SU-DHL-6 (cell line): Measurements from ENCODE around the gene NPHS1.
"Not testable (repeated sequence)": the region's sequence is repeated elsewhere in the genome, so short reads cannot be mapped to it uniquely, and the experiment has no call there.

Experiments used
- H2AFZ ChIP-seq: fragments of 200-600 bp; sonication (generic); 2 replicates; pipeline ENCODE4 v1.6.1; 2014; ENCODE audit warnings: low read depth, mild to moderate bottlenecking, moderate library complexity, mixed read lengths, antibody characterized with exemption, low read length; ENCODE audit not compliant: severe bottlenecking
- H3F3A ChIP-seq: fragments of 200-600 bp; shearing (Covaris generic); 2 replicates; pipeline ENCODE4 v1.6.0; 2016; ENCODE audit warnings: antibody characterized with exemption, mild to moderate bottlenecking; ENCODE audit not compliant: insufficient read depth
- H3K27ac ChIP-seq: fragments of 200-600 bp; sonication (generic); 2 replicates; pipeline ENCODE4 v1.5.1; 2016; ENCODE audit warnings: low read depth, mild to moderate bottlenecking, low read length, moderate library complexity, mixed read lengths
- H3K27me3 ChIP-seq: fragments of 200-600 bp; sonication (generic), shearing (Covaris generic); 2 replicates; pipeline ENCODE4 v1.6.0; 2014; ENCODE audit warnings: mild to moderate bottlenecking, low read length
- H3K36me3 ChIP-seq: fragments of 200-600 bp; sonication (generic); 2 replicates; pipeline ENCODE4 v1.6.1; 2014; ENCODE audit warnings: mild to moderate bottlenecking, low read length, mixed read lengths
- H3K4me2 ChIP-seq: fragments of 300-600, 200-600 bp; shearing (Covaris generic), sonication (generic); 2 replicates; pipeline ENCODE4 v1.6.0; 2014; ENCODE audit warnings: low read length, low read depth, mild to moderate bottlenecking; ENCODE audit not compliant: poor library complexity, severe bottlenecking
- H3K4me3 ChIP-seq: fragments of 200-600 bp; sonication (generic); 2 replicates; pipeline ENCODE4 v1.5.1; 2014; ENCODE audit warnings: antibody characterized with exemption, low read length, mild to moderate bottlenecking, mixed read lengths; ENCODE audit not compliant: insufficient read depth, poor library complexity, severe bottlenecking
- H3K79me2 ChIP-seq: fragments of 200-600 bp; sonication (generic); 2 replicates; pipeline ENCODE4 v1.6.1; 2014; ENCODE audit warnings: mild to moderate bottlenecking, low read length, moderate library complexity; ENCODE audit not compliant: insufficient read depth
- H3K9ac ChIP-seq: fragments of 200-600 bp; sonication (generic); 2 replicates; pipeline ENCODE4 v1.7.0; 2014; ENCODE audit warnings: mild to moderate bottlenecking, low read length
- H3K9me2 ChIP-seq: fragments of 200-600 bp; sonication (generic); replicated peaks from 2 replicates; pipeline ENCODE4 v1.6.1; 2014; ENCODE audit warnings: low read length; ENCODE audit not compliant: insufficient read depth
- H3K9me3 ChIP-seq: fragments of 200-600 bp; sonication (generic); 2 replicates; pipeline ENCODE4 v1.6.1; 2014; ENCODE audit warnings: low read length, mixed read lengths; ENCODE audit not compliant: insufficient read depth
- H4K20me1 ChIP-seq: fragments of 200-600 bp; sonication (generic); 2 replicates; pipeline ENCODE4 v1.6.1; 2014; ENCODE audit warnings: low read depth, mild to moderate bottlenecking, antibody characterized with exemption, low read length, moderate library complexity, mixed read lengths
- EZH2phosphoT487 ChIP-seq: fragments of 200-600 bp; sonication (generic), shearing (Covaris generic); conservative IDR thresholded peaks from 2 replicates; pipeline ENCODE4 v1.6.1; 2018; ENCODE audit warnings: mild to moderate bottlenecking, antibody characterized with exemption, low read length, moderate library complexity, mixed read lengths
- TF ChIP-seq, protein P1 (sequence below): fragments of 200-600 bp; sonication (generic); IDR thresholded peaks from one replicate; pipeline ENCODE4 v1.5.1; 2017; ENCODE audit warnings: antibody characterized with exemption, mild to moderate bottlenecking, low read length, moderate library complexity; ENCODE audit not compliant: insufficient read depth, poor library complexity, severe bottlenecking

NPHS1 gene

DNA sequence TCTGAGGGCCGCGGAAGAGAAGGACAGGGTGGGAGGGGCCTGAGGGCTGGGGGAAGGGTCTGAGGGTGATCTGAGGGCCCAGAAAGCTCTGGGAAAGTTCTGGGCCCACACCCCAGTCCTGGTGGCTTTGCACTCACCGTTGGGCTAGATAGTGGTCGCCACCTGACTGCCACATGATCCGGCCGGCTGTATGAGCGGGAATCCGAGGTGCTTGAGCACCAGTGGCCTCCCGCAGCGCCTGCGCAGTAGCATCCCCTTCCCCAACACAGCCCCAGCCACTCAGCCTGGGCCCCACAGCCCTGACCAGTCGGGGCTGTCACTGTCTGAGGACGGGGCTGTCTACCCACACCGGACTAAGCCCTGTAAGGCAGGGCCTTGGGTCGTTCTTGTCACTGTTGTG, 54.6 kb downstream of the NPHS1 start:
- no peaks in the 10 kb centered on the region for H3K9me3 ChIP-seq
- H3K27ac ChIP-seq, result no peak overlapping the region
- no peak overlapping the region for H3K9ac ChIP-seq
- no peak overlapping the region for H3K4me3 ChIP-seq
- no peaks in the 10 kb centered on the region for H3F3A ChIP-seq
- H4K20me1 ChIP-seq, result no peaks in the 10 kb centered on the region
- H2AFZ ChIP-seq, result no peak overlapping the region
- no peaks in the 10 kb centered on the region for H3K9me2 ChIP-seq
- TF ChIP-seq, protein P1, sequence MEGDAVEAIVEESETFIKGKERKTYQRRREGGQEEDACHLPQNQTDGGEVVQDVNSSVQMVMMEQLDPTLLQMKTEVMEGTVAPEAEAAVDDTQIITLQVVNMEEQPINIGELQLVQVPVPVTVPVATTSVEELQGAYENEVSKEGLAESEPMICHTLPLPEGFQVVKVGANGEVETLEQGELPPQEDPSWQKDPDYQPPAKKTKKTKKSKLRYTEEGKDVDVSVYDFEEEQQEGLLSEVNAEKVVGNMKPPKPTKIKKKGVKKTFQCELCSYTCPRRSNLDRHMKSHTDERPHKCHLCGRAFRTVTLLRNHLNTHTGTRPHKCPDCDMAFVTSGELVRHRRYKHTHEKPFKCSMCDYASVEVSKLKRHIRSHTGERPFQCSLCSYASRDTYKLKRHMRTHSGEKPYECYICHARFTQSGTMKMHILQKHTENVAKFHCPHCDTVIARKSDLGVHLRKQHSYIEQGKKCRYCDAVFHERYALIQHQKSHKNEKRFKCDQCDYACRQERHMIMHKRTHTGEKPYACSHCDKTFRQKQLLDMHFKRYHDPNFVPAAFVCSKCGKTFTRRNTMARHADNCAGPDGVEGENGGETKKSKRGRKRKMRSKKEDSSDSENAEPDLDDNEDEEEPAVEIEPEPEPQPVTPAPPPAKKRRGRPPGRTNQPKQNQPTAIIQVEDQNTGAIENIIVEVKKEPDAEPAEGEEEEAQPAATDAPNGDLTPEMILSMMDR, result no peak
- TF ChIP-seq EZH2phosphoT487, result no peak
- no peaks in the 10 kb centered on the region for H3K36me3 ChIP-seq
- H3K4me2 ChIP-seq, result no peak overlapping the region
- no peaks in the 10 kb centered on the region for H3K79me2 ChIP-seq
- H3K27me3 ChIP-seq, result no peaks in the 10 kb centered on the region

DNA sequence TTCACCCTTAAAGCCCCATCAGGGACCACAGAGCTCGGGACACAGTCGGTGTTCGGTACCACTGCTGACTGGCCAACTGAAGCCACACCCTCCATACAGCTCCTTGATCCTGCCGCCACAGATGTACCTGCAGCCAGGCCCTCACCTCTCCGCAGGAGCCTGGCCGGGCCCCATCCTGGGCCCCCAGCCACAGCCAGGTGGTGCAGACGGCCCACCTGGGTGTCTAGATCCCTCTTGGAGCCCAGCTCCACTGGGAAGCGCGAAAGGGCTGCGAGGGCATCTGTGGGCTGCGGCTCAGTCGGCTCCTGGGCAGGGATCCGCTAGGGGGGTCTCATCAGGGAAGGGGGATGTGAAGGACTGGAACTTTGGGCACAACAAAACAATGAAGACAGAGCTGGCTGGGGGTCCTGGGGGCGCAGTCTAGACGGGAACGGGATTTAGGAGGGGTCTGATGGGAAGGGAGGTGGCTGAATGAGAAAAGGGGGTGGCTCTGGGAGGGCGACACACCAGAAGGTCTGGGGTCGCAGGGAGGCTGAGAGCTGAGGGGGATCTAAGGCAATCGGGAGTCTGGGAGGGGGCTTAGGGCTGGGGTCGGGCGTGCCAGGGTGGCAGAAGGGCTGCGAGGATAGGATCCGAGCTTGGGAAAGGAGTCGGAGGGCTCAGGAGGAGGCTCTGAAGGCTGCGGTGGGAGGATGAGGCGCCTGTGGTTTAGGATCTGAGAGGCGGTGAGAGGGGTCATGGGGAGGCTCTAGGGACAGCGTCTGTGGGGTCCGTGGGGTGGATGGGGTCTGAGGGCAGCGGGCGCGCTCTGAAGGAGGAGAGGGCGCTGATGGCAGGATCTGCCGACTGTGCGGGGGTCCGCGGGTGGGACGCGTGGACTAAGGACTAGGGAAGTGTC, 55.4 kb downstream of the NPHS1 start:
- H3K9ac ChIP-seq, result no peak overlapping the region
- H4K20me1 ChIP-seq, result no peaks in the 10 kb centered on the region
- no peak overlapping the region for H3K4me3 ChIP-seq

DNA sequence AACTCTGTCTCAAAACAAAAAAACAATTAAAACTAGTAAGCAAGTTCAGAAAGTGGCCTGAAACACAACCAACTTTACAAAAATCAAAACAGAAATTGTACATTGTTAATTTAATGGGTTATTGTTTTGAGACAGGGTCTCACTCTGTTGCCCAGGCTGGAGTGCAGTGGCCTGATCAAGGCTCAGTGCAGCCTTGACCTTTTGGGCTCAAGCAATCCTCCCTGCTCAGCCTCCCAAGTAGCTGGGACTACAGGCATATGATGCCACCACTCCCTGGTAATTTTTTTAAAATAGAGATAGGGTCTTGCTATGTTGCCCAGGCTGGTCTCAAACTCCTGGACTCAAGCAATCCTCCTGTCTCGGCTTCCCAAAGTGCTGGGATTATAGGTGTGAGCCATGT, 56.7 kb downstream of the NPHS1 start:
- not testable (repeated sequence) for H3K27ac ChIP-seq, H3K4me2 ChIP-seq, H3K79me2 ChIP-seq, H2AFZ ChIP-seq, H4K20me1 ChIP-seq, H3K4me3 ChIP-seq, H3K9me2 ChIP-seq, H3K9me3 ChIP-seq, H3K36me3 ChIP-seq, H3K9ac ChIP-seq, H3F3A ChIP-seq, H3K27me3 ChIP-seq

More for the DNA sequence above, 55.4 kb downstream of the NPHS1 start:
- Histone ChIP-seq H3K79me2 (no peaks in the 10 kb centered on the region), H3F3A (no peaks in the 10 kb centered on the region), H3K27ac (no peak overlapping the region), H2AFZ (no peak overlapping the region), H3K4me2 (no peak overlapping the region), H3K27me3 (no peaks in the 10 kb centered on the region), H3K9me2 (no peaks in the 10 kb centered on the region), H3K9me3 (no peaks in the 10 kb centered on the region), H3K36me3 (no peaks in the 10 kb centered on the region)
- TF ChIP-seq, protein P1, result no peak
- no peak for TF ChIP-seq EZH2phosphoT487
